HCT116 (cell line): ENCODE data around the gene MAP3K10. TPM values are rescaled to one million over a fixed set of nuclear protein-coding genes. Genes with fewer than 3 reads are reported as not detected.

Experiments used
- ATAC-seq: fragments of 200-7000 bp; cut with Tn5 transposase; 2 replicates; pipeline ENCODE4 v1.9.1; 2020; ENCODE audit warnings: mild to moderate bottlenecking, moderate library complexity
- BruUV-seq: library from RNA; stranded (reverse); fragments of 400-500 nt; replicated peaks from 2 replicates; lab custom pipeline; 2021; lab: Mats Ljungman, UMichigan
- CTCF ChIA-PET: fragments of 300-600 bp; sonication (Branson Sonifier 250); formaldehyde crosslinking; loops from one replicate; lab custom pipeline; 2021; ENCODE audit warnings: antibody characterized with exemption; lab: Charles Lee
- POLR2A ChIA-PET: fragments of 300-600, 350-600 bp; sonication (Branson Sonifier 250); formaldehyde crosslinking; loops from one replicate; lab custom pipeline; 2021; ENCODE audit warnings: antibody characterized with exemption; lab: Charles Lee
- RAD21 ChIA-PET, 2 experiments: fragments of 300-600 bp; sonication (Branson Sonifier 250); formaldehyde crosslinking; loops; one replicate each; lab custom pipeline; 2023; ENCODE audit warnings: low total read pairs in 2 of 2; ENCODE audit not compliant: uncharacterized antibody in 2 of 2, unreplicated experiment in 2 of 2, low non-redundant PET in 1 of 2; lab: Charles Lee
- DNase-seq: peaks from one replicate; pipeline ENCODE4 v3.0.0-alpha.2; 2010; ENCODE audit warnings: low read depth, low spot score
- H2AFZ ChIP-seq: fragments of 200-600 bp; shearing (Covaris generic), sonication (generic); 2 replicates; pipeline ENCODE4 v1.6.1; 2017; ENCODE audit warnings: low read depth, mixed run types, mixed read lengths, antibody characterized with exemption, low read length; ENCODE audit not compliant: poor library complexity, severe bottlenecking
- H3K27ac ChIP-seq: 2 replicates; pipeline ENCODE4 v1.5.1; 2012; ENCODE audit warnings: low read depth, low read length
- H3K27me3 ChIP-seq: fragments of 200-600 bp; sonication (generic); 2 replicates; pipeline ENCODE4 v1.6.1; 2016; ENCODE audit warnings: mixed run types, low read length, mixed read lengths; ENCODE audit not compliant: insufficient read depth
- H3K36me3 ChIP-seq, 2 experiments: fragments of 200-500 bp in 1 of 2; fragments of 200-600 bp in 1 of 2; sonication (Bioruptor generic) in 1 of 2; sonication (generic) in 1 of 2; 2 replicates each; pipeline versions ENCODE4 v1.5.1 to v1.6.1; 2014 to 2016; ENCODE audit warnings: low read length in 2 of 2, inconsistent platforms in 1 of 2, mixed read lengths in 1 of 2, mixed run types in 1 of 2; ENCODE audit not compliant: insufficient read depth in 2 of 2, control insufficient read depth in 1 of 2
- H3K4me1 ChIP-seq, 2 experiments: fragments of 200-600 bp in 1 of 2; sonication (generic) in 1 of 2; 2 replicates each; pipeline versions ENCODE4 v1.5.1 to v1.6.1; 2012 to 2017; ENCODE audit warnings: low read length in 2 of 2, inconsistent platforms in 1 of 2, mild to moderate bottlenecking in 1 of 2, mixed read lengths in 1 of 2, mixed run types in 1 of 2, moderate library complexity in 1 of 2; ENCODE audit not compliant: insufficient read depth in 2 of 2, control insufficient read depth in 1 of 2
- H3K4me2 ChIP-seq: fragments of 200-600 bp; sonication (generic); 2 replicates; pipeline ENCODE4 v1.6.1; 2017; ENCODE audit warnings: mixed run types, low read length, mixed read lengths
- H3K4me3 ChIP-seq, 2 experiments: fragments of 200-600 bp in 1 of 2; sonication (generic) in 1 of 2; replicated peaks in 1 of 2; 2 replicates each; pipeline ENCODE4 v1.5.1; 2011 to 2016; ENCODE audit warnings: low read length in 2 of 2, control low read depth in 1 of 2, low read depth in 1 of 2, mild to moderate bottlenecking in 1 of 2, mixed read lengths in 1 of 2, mixed run types in 1 of 2
- H3K79me2 ChIP-seq: fragments of 200-600 bp; sonication (generic); 2 replicates; pipeline ENCODE4 v1.6.1; 2017; ENCODE audit warnings: mild to moderate bottlenecking, mixed run types, low read length, moderate library complexity, mixed read lengths; ENCODE audit not compliant: insufficient read depth
- H3K9ac ChIP-seq: fragments of 200-600 bp; sonication (generic); 2 replicates; pipeline ENCODE4 v1.6.1; 2016; ENCODE audit warnings: low read length, mixed read lengths
- H3K9me2 ChIP-seq: fragments of 200-600 bp; sonication (generic), shearing (Covaris generic); 2 replicates; pipeline ENCODE4 v1.6.1; 2017; ENCODE audit warnings: mixed run types, mild to moderate bottlenecking, moderate library complexity; ENCODE audit not compliant: insufficient read depth
- H3K9me3 ChIP-seq, 2 experiments: fragments of 200-500 bp in 1 of 2; fragments of 200-600 bp in 1 of 2; sonication (Bioruptor generic) in 1 of 2; sonication (generic) in 1 of 2; 2 replicates each; pipeline ENCODE4 v1.6.1; 2014 to 2017; ENCODE audit warnings: low read length in 2 of 2, mixed read lengths in 2 of 2, inconsistent platforms in 1 of 2, low read depth in 1 of 2, mild to moderate bottlenecking in 1 of 2, mixed run types in 1 of 2, moderate library complexity in 1 of 2; ENCODE audit not compliant: control insufficient read depth in 1 of 2, insufficient read depth in 1 of 2
- H4K20me1 ChIP-seq: fragments of 200-600 bp; sonication (generic), shearing (Covaris generic); 2 replicates; pipeline ENCODE4 v1.6.1; 2017; ENCODE audit warnings: mixed run types, mild to moderate bottlenecking, moderate library complexity; ENCODE audit not compliant: insufficient read depth
- CBX3 ChIP-seq: IDR thresholded peaks from 2 replicates; pipeline ENCODE4 v1.6.1; 2012; ENCODE audit warnings: low read depth
- EGR1 ChIP-seq: IDR thresholded peaks from 2 replicates; pipeline ENCODE4 v1.6.1; 2012; ENCODE audit warnings: low read depth
- EZH2phosphoT487 ChIP-seq: fragments of 200-600 bp; IDR thresholded peaks from 2 replicates; pipeline ENCODE4 v1.6.1; 2018; ENCODE audit warnings: antibody characterized with exemption, borderline replicate concordance
- FOSL1 ChIP-seq: IDR thresholded peaks from 2 replicates; pipeline ENCODE4 v1.6.1; 2012; ENCODE audit warnings: low read depth
- JUND ChIP-seq: IDR thresholded peaks from 2 replicates; pipeline ENCODE4 v1.6.1; 2012
- POLR2A ChIP-seq: IDR thresholded peaks from 2 replicates; pipeline ENCODE4 v1.7.0; 2011; ENCODE audit warnings: borderline replicate concordance; ENCODE audit not compliant: insufficient read depth, insufficient read length; ENCODE audit errors: extremely low read depth
- POLR2AphosphoS5 ChIP-seq: IDR thresholded peaks from 2 replicates; pipeline ENCODE4 v1.6.1; 2011; ENCODE audit warnings: mild to moderate bottlenecking, low read depth, low read length, moderate library complexity
- RAD21 ChIP-seq: IDR thresholded peaks from 2 replicates; pipeline ENCODE4 v1.6.1; 2012; ENCODE audit warnings: low read depth, mild to moderate bottlenecking
- SP1 ChIP-seq: IDR thresholded peaks from 2 replicates; pipeline ENCODE4 v1.6.1; 2012; ENCODE audit warnings: low read depth
- intact Hi-C: fragments of 100-400 bp; cut with micrococcal nuclease; formaldehyde crosslinking; loops from 2 replicates; pipeline ENCODE4 v1.10.0; 2022
- total RNA-seq: library from RNA; stranded (reverse); gene quantifications from one replicate; pipeline ENCODE4 v1.2.1, GENCODE V29; 2021; ENCODE audit not compliant: unreplicated experiment

MAP3K10 gene
- total RNA-seq, 1 experiment from 2014 or later: 17.3 TPM

- no peak for TF ChIP-seq SP1
These were observed 37.6 kb downstream of the MAP3K10 start (continued) for GRCh38 chr19:40228863-40229262.

GRCh38 chr19:40229484-40229883 lies 38.3 kb downstream of the MAP3K10 start:
- CTCF ChIA-PET: no interaction called here
- Histone ChIP-seq H4K20me1 (no peaks in the 10 kb centered on the region), H3K4me1 (peaks cover 40 to 72% of the 10 kb centered on the region in 2 experiments), H3K9me3 (no peaks in the 10 kb centered on the region), H3K9ac (no peak overlapping the region; the same call in 1 of the 2 replicates), H3K27me3 (no peaks in the 10 kb centered on the region), H3K36me3 (no peaks in the 10 kb centered on the region), H2AFZ (no peak overlapping the region), H3K9me2 (no peaks in the 10 kb centered on the region), H3K79me2 (peaks cover 14% of the 10 kb centered on the region; the same call in 1 of the 2 replicates), H3K4me3 (no peak overlapping the region), H3K4me2 (peak overlapping the region; percentile 20), H3K27ac (peak overlapping the region; percentile 55)
- intact Hi-C loops: no loop called here
- ATAC-seq (no peak), DNase-seq (no peak)
- RAD21 ChIA-PET: no interaction called here
- BruUV-seq: no TSS peak
- POLR2A ChIA-PET: no interaction called here
- TF ChIP-seq POLR2A (no peak), CBX3 (0 out of 2 replicates have a peak, but pooled peaks have one; percentile 32), EZH2phosphoT487 (no peak), POLR2AphosphoS5 (peak; percentile 30; the same call in 1 of the 2 replicates), SP1 (peak; percentile 45), EGR1 (no peak), JUND (peak; percentile 31), RAD21 (no peak), FOSL1 (no peak; the same call in 1 of the 2 replicates)

GRCh38 chr19:40229926-40230417 lies 38.7 kb downstream of the MAP3K10 start:
- ATAC-seq: no peak
- no peak for TF ChIP-seq POLR2A
- DNase-seq: no peak
- H3K4me1 ChIP-seq: peaks cover 40 to 67% of the 10 kb centered on the region in 2 experiments
- ChIA-PET CTCF (no interaction called here), RAD21 (interaction anchor here in 1 of 2 experiments (0.5 to 0.6 kb wide), 2 partner anchors 90 to 203 kb away, joined by 3 read pairs; no protein-coding TSS in a partner anchor), POLR2A (no interaction called here)
- no peak overlapping the region; the same call in 1 of the 2 replicates for H3K9ac ChIP-seq
- H3K27me3 ChIP-seq: no peaks in the 10 kb centered on the region
- peak overlapping the region; percentile 55 for H3K27ac ChIP-seq
- BruUV-seq: no TSS peak
- no peak overlapping the region for H2AFZ ChIP-seq
- H3K36me3 ChIP-seq: no peaks in the 10 kb centered on the region; a peak in 1 of 4 replicates
- H3K9me3 ChIP-seq: no peaks in the 10 kb centered on the region
- intact Hi-C loops: no loop called here
- peak overlapping the region; percentile 20 for H3K4me2 ChIP-seq
- no peaks in the 10 kb centered on the region for H4K20me1 ChIP-seq
- no peaks in the 10 kb centered on the region for H3K9me2 ChIP-seq
- peaks cover 14% of the 10 kb centered on the region; the same call in 1 of the 2 replicates for H3K79me2 ChIP-seq
- no peak overlapping the region for H3K4me3 ChIP-seq
